GDM1 (cell line): Measurements from ENCODE around the gene IQGAP2.
"Not testable (repeated sequence)": the region's sequence is repeated elsewhere in the genome, so short reads cannot be mapped to it uniquely, and the experiment has no call there.

Experiments used
- DNase-seq: peaks from one replicate; lab custom pipeline; 2025; lab: John Stamatoyannopoulos, UW

The IQGAP2 gene, protein sequence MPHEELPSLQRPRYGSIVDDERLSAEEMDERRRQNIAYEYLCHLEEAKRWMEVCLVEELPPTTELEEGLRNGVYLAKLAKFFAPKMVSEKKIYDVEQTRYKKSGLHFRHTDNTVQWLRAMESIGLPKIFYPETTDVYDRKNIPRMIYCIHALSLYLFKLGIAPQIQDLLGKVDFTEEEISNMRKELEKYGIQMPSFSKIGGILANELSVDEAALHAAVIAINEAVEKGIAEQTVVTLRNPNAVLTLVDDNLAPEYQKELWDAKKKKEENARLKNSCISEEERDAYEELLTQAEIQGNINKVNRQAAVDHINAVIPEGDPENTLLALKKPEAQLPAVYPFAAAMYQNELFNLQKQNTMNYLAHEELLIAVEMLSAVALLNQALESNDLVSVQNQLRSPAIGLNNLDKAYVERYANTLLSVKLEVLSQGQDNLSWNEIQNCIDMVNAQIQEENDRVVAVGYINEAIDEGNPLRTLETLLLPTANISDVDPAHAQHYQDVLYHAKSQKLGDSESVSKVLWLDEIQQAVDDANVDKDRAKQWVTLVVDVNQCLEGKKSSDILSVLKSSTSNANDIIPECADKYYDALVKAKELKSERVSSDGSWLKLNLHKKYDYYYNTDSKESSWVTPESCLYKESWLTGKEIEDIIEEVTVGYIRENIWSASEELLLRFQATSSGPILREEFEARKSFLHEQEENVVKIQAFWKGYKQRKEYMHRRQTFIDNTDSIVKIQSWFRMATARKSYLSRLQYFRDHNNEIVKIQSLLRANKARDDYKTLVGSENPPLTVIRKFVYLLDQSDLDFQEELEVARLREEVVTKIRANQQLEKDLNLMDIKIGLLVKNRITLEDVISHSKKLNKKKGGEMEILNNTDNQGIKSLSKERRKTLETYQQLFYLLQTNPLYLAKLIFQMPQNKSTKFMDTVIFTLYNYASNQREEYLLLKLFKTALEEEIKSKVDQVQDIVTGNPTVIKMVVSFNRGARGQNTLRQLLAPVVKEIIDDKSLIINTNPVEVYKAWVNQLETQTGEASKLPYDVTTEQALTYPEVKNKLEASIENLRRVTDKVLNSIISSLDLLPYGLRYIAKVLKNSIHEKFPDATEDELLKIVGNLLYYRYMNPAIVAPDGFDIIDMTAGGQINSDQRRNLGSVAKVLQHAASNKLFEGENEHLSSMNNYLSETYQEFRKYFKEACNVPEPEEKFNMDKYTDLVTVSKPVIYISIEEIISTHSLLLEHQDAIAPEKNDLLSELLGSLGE (N-terminal part only)

DNA sequence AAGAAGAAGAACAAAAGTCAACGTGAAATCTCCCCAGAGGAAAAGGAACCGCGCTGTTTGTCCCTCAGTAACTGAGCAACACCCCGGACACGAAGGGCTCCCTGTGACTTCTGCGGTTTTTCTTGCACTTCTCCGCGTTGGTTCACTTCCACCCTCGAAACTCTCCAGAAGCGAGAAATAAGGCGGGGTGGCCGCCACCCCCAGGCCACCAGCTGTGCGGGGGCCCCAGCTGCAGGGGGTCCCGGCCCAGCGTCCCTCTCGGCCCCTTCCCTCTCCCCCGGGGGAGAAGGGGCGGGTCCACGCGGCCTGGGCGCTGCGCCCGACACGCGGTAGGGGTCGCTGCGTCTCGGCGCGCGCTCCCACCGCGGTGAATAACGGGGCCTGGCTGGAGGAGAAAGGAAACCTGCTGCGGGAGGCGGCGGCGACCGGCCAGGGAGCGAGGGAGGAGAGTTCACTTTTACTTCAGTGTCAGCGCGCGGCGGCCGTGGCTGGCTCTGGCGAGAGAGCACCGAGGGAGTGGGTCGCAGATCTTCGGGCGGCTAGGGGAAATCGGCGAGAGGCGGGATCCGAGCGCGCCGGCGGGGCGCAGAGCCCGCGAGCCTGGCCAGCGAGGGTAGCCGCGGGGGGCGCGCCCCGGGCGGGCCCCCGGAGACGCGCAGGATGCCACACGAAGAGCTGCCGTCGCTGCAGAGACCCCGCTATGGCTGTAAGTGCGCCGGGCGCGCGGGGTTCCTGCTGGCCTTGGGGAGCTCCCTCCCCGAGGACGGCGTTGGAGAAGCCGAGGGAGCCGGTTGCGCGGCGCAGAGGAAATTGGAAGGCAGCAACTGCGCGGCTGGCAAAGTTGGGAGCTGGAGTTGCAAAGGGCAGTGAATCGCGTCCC, at the start of gene IQGAP2:
Gene IQGAP2, plus strand, starts transcription at position 400 of the 880 bp plus-strand sequence. Its CDS starts 261 bp downstream, at position 661.
- DNase-seq, result peak; percentile 89

DNA sequence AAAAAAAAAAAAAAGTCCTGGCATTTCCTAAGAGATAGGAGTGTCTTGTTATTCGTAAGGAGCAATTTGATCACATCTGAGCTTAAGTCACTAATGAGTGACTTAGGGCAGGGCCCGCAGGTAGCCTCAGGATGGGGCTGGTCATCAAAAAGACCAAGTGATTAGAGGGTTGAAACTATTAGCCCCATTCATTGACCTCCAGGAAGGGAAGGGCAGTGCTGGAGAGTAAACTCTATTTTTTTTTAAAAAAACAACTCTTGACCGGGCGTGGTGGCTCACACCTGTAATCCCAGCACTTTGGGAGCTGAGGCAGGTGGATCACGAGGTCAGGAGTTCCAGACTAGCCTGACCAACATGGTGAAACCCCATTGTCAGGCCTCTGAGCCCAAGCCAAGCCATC, 46.2 kb upstream of the IQGAP2 start:
- no peak for DNase-seq

DNA sequence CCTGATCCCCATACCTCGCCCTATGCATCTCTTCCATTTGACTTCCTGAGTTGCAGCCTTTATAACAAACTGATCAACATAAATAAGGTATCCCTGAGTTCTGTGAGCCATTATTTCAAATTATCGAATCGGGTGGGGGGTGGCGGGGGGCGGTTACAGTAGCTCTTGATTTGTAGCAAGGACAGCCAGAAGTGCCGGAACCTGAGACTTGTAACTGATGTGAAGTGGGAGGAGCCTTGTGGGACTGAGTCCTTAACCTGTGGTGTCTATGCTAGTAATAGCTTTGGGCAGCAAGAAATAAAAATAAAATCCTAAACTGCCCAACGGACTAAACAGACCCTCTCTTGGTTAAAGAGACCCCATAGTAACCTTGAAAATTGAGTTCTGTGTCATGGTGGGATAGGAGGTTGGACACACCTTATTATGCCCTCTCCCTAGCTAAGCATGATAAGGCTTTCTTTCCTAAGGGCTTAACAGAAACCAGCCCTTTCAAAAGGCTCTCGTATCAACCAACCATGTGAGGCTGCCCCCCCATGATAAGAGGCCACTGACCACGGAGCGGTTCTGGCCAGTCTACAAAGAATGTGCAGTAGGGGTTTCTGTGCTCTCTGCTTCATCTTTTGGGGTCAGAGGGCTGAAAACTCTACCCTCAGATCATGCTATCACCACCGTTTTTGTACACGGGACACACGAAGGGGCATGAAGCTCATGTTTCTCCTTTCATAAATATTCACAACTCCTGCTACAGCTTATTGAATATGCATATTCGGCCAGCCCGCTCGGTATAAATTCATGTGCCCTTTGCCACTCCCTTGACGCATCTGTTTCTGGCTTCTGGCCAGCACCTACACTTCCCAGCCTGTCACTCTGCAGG, 39.5 kb upstream of the IQGAP2 start:
- no peak for DNase-seq

DNA sequence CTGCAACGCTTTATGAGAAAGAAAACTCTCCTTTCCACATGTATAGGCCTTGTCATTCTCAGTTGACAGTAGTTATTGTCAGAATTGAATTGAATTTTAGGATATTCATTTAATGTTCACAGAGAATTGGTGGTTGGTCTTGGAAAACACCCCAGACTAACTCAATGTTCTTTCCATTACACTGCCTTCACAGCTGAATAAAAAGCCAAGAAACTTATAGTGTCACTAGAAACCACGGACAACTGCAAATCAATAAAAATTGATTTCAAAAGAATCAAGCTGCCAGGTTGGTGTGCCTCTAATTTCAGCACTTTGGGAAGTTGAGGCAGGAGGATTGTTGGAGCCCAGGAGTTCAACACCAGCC, 38.9 kb upstream of the IQGAP2 start:
- DNase-seq, result no peak

DNA sequence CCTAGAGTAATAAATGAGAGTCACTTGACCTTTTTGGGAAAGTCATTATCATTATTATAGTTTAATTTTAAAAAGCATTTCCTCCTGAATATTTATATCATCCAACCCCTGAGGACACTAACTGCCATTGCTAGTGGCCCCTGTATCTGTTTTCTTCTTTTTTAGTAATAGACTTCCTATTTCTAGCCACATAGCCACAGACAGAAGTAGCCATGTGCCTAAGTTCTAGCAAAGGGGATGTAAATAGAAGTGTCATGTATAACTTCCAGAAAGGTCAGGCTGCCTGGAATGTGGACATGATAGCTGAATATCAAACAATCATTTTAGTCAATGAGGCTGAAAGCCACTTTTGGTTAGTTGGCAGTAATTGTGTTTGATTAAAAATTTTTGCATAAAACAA, 37.5 kb upstream of the IQGAP2 start:
- DNase-seq, result peak; percentile 14

DNA sequence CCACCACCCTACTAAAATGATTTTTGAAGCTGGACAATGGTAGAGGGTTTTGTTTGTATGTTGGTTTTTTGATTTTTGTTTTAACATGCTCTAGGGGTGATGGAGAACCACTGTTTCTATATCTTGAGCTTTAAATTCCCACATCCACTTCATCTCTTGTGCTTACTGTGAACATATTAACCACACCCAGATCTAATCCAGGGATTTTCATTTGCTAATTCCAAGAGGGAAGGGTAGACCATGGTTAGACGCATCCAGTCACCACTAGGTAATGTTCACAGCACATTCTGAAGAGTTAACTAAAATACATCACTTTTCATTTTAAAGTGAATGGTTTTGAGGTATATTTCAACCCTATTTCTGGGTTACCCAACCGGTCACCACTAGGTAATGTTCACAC, 36.5 kb upstream of the IQGAP2 start:
- DNase-seq, result no peak

DNA sequence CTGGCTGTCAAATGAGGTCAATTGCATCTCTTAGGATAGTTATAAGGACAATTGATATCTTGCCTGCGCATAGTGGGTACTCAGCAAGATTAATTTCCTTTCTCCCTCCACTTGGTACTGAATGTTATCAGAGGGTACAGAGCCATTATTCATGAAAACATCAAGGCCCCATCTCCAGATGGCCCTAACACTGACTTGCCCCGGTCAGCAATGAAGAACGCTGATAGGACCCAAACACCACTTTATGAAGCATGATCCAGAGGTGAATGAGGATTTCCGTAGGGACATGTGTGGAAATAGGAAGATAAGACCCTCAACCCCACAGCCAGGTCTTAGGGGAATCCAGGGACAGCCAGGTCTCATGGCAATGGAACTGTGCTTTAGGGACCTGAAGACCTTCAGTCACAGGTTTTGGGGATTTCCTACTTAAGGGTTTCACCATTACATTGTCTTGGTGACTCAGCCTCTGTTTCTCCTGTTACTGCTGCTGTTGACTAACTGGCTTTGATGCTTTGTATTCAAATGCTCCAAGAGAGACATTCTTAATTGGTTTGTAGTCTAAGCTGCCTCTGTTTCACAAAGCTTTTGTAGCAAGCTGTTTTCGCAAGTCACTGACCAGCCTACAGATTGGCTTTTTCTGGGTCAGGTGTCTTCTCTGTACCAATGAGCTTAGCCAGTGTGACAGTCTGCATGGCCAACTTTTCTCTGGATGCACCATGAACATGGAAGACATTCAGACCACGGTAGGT, 35.3 kb upstream of the IQGAP2 start:
- no peak for DNase-seq

DNA sequence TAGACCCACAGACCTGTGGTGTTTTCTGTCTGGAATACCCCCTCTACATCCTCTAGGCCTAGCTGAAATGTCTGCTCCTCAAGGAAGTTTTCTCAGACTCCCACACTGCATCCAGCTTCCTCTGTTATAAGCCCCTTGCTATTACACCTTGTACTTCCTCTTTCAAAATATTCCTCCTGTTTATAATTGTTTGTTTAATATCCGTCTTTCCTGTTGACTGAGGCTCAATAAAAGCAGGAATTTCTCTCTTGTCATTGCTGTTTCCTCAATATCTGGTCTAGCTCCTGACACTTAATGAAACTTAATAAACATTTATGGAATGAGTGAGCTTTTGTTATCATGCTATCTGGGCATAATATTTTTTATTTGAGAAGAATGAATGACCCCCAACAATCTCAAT, 34.1 kb upstream of the IQGAP2 start:
- DNase-seq, result no peak

DNA sequence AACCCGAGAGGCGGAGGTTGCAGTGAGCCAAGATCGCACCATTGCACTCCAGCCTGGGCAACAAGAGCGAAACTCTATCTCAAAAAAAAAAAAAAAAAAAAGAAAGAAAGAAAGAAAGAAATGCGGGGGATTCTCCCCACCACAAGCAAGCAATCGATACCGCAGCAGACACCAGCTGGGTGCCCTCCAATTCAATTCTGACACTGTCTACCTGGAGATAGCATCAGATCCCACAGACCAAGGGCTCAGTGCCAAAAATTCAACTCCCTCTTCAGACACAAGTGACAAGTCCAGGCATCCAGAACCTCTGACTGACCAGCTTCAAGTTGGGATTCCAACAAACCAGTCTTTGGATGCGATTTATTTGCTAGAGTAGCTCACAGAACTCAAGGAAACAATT, 33.4 kb upstream of the IQGAP2 start:
- not testable (repeated sequence) for DNase-seq

DNA sequence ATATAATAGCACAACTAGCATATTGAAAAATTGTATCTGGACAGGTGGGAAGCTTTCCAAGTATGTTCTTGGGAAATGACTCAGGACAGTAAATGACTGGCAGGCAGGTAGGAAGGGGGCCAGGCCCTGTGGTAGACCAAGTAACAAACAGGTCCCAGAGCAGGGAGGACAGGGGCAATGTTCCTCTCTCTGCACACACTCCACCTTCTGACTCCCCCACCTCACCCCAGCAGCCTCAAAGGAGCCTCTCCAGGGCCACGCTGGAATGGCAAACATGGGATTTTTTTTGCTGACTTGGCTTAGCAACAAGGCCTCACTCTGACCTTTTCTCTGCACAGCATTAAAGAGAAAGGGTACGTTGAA, 31.1 kb upstream of the IQGAP2 start:
- no peak for DNase-seq

DNA sequence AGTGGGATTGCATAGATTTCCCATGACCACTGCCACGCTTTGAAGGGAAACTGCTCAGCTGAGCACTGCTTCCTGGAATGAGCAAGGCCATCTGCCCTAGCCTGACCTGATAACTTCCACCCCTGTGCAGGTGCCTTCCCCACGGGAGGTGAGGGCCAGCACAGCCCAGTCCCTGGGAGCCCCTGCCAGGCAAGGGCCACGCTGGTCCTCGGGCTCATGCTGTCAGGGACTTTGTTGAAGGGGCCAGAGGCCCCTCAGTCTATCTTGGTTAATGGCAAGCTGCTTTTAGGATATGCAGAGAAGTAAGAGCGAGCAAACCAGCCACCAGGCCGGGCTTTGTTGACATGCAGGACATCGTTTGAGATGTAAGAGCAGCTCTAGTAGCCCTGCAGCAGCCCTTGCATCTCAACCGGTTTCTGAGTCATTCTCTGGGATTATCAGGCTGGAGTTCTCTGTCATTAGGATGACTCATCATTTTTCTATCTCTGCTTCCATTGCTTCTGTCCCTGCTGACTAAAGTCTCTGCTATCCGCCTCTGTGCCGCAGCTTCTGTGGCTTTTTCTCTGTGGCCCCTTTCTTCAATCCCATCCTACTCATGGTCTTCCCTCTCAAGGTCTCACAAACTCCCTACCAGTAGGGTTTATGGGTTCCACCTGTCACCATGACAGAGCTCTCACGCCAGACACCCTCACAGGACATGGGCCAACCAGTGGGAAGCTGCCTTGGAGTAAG, 30.6 kb upstream of the IQGAP2 start:
- DNase-seq, result no peak

DNA sequence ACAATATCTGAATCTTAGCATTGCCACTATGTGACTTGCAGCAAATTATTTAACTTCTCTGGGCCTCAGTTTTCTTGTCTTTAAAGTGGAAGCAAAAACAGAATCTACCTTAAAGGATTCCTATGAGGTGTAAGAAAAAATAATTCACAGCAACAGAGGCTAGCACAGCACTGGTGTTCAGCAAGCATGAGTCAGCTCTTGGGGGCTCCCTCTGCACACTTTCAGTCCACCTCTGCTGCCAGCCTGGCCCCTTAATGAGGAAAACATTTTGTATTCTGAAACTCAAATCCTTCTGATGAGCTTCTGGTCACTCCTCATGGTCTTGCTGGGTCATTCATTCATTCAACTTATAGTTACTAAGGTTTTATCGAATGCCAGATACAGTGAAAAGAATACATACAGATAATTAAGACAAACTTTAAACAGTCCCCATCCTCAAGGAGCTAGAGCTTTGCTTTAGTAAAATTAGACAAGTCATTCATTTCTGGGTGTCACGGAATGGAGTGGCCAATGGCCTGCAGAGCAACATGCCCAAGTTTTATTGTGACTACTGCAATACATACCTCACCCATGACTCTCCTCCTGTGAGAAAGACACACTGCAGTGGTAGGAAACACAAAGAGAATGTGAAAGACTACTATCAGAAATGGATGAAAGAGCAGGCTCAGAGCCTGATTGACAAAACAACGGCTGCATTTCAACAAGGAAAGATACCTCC, 26.8 kb upstream of the IQGAP2 start:
- no peak for DNase-seq

DNA sequence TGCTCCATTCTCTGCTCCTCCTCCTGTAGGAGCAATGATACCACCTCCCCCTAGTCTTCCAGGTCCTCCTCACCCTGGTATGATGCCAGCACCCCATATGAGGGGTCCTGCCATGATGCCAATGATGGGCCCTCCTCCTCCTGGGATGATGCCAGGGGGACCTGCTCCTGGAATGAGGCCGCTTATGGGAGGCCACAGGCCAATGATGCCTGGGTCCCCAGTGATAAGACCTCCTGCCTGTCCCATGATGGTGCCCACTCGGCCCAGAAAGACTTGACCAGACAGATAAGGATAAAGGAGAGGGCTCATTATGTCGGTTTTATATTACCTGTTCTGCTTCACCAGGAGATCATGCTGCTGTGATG, 26.2 kb upstream of the IQGAP2 start:
- no peak for DNase-seq

DNA sequence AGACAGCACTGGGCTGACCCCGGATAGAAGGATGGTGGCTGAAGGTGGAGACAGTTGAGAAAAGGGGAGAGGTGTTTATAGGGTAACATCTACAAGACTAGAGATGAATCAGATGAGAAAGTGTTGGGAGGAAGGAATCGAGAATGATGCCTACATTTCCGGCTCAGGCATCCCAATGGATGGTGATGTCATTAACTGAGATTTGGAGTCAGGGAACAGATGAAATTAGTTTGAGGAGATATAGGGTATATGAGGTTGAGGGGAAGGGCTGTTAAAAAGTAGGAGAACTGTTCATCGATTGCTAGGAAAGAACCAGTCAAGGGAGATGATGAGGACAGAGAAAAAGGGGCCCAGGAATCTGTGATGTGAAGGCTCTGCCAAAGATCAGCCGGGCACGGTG, 24.7 kb upstream of the IQGAP2 start:
- DNase-seq, result no peak

DNA sequence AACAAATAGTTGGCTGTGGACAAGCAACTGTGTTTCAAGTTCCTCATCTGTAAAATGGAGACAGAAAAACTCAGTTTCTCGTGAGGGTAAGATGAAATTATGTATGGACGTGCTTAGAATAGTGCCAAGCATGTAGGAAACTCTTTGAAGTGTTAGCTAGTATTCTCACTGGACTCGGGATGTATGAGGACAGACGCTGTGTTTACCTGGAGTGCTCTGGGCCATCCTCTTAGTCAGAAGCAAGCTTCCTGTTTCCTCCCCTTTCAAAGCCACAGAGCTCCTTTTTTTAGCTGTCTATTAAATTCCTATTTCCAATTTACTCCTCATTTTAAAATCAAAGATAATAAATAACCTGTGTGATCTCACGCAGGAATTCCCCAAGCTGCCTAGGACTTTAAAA, 23.8 kb upstream of the IQGAP2 start:
- no peak for DNase-seq

DNA sequence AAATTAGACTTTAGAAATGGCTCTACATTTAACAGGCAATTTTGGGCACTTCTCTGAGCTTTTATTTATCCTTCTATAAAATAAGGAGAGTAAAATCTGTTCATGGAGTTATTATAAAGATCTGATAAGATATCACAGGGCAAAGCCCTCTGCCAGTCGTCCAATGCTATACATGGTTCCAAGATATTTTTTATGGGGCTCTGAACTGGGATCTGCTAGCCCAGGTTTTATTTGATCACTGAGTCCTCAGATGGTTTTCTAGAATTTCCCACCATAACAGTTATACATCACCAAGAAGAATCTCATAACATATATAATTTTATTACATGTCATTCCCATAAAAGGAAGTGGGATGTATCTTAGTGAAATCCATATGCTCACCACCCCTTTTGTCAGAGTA, 23.2 kb upstream of the IQGAP2 start:
- no peak for DNase-seq

DNA sequence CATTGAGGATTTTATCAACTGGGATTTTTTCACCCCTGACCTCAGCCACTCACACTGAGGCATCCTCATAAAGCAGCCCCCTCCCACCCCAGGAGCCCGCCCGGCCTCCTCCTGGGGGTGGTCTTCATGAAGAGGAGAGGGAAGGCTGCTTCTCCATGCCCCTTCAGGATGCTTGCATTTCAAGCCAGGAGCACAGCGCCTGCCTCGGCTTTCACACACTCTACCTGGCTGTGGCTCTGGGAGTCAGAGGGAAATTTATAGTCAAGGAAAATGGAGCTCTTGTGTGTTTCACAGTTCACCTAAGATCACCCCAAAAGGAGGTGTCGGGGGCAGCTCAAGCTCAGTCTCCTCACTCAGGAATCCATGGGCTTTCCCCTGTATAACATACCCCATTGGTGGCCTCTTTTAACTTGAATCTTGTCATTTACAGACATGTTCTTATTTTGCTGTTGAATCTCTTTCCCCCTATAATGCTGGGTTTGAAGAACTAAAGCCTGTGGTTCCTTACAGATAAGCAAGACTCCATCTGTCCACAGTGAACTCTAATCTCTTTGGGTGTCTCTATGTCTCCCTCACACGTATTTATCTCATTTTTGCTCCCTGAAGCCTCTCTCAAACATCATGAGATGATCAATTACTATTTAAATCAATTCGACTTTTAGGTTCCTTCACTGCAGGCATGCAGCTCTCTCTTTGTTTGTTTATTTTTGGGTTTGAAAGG, 22.6 kb upstream of the IQGAP2 start:
- no peak for DNase-seq
